Activated T-cell treated with anti-CD3 and anti-CD28 coated beads for 24 hours (primary cell): ENCODE data around the gene PDZRN4.
"Not testable (repeated sequence)": the region's sequence is repeated elsewhere in the genome, so short reads cannot be mapped to it uniquely, and the experiment has no call there.

Source experiments
- DNase-seq: peaks from one replicate; pipeline ENCODE4 v3.0.0-alpha.2; 2020; ENCODE audit warnings: low read depth

PDZRN4 gene

DNA sequence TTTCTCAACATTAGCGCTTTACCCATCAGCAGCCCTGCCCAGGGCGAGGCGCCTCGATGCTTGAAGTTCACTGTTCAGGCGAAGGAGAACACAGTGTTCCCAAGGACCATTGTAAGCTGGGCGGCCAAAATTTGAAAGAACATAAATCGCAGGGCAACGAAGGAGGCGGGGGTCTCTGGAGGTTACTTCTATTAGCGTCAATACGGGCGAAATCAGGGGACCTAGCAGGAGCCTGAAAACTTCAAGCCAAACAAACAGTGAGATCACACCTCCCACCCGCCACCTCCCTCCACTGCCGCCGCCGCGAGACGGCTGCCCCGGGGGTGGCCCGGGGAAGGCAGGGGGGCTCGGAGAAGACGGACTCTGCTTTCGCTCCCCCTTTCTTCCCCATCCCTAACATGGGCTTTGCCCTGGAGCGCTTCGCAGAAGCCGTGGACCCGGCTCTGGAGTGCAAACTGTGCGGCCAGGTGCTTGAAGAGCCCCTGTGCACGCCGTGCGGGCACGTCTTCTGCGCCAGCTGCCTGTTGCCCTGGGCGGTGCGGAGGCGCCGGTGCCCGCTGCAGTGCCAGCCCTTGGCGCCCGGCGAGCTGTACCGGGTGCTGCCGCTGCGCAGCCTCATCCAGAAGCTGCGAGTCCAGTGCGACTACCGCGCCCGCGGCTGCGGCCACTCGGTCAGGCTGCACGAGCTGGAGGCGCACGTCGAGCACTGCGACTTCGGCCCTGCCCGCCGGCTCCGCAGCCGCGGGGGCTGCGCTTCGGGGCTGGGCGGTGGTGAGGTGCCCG, at the start of gene PDZRN4:
Gene PDZRN4 (plus strand): TSS at position 263 of the 783 bp plus-strand sequence.
- no peak for DNase-seq

DNA sequence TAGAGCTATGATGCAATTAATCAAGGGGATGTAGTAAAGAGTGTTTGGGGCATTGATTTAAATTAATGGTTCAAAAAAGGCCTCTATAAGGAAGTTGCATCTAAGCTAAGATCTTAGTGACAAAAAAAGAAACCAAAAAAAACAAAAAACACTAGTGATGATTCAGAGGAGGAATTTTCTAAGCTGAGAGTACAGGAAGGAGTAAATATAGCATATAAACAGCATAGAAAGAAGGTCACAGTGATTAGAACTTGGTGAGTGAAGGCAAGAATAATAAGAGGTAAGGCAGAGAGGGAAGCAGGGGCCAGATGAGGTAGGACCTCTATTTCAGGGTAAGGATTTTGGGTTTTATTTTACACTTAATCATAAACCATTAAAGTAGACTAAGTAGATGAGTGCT, 48.0 kb upstream of the PDZRN4 start:
- DNase-seq, result no peak

- DNase-seq, result no peak
These were observed 47.0 kb upstream of the PDZRN4 start for GRCh38 chr12:41141104-41141503.

GRCh38 chr12:41142376-41142775, 45.7 kb upstream of the PDZRN4 start:
- no peak for DNase-seq

GRCh38 chr12:41151793-41152192, 36.3 kb upstream of the PDZRN4 start:
- DNase-seq, result no peak

DNA sequence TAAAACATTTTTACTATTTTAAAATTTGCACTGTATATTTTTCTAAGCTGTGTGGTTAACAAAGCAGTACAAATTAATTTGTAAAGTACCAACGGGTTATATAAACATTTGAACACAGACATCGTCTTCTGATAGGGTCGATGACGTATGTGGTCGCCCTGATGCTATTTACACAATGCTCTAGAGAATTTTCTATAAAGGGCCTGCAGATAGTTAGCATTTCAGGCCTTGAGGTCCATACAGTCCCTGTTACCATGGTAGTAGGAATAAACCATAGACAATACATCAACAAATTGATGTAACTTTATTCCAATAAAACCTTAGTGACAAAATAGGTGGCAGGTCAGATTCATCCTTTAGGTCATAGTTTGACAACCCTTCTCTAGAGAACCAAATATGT, 25.7 kb upstream of the PDZRN4 start:
- no peak for DNase-seq

DNA sequence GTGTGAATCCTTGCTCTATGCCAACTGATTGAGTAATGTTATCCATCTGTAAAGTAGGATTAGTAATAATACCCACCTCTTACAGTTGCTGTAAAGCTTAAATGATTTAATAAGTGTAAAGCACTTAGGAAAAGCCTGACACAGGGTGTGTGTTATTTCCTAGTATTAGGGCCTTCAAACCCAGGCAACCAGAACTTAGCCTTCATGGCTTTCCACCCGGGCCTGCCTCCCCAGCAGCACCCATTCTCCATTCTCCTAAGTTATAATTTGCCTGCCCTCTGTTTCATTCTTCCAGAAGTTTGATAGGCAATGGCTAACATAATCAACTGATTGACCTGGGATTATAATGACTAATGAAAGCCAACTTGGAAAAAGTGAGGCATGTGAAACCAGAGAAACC, 20.4 kb upstream of the PDZRN4 start:
- no peak for DNase-seq

DNA sequence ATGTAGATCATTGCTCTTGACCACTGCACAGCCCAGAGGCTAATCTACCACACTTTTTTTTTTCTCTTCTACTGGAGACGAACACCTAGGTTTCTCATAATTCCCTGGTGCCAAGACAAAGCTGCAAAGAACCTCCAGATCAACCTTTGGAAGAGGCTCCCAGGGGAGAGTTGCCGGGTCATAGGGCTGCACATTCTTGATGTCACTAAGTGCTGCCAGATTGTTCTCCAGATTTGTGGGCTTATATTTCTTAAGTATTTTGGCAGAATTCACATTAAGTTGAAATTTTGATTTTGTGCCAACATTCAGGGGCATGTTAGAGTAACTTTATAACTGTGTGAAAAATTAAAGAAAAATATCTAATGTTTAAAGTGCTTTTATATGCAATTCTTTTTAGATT, 13.5 kb upstream of the PDZRN4 start:
- no peak for DNase-seq

DNA sequence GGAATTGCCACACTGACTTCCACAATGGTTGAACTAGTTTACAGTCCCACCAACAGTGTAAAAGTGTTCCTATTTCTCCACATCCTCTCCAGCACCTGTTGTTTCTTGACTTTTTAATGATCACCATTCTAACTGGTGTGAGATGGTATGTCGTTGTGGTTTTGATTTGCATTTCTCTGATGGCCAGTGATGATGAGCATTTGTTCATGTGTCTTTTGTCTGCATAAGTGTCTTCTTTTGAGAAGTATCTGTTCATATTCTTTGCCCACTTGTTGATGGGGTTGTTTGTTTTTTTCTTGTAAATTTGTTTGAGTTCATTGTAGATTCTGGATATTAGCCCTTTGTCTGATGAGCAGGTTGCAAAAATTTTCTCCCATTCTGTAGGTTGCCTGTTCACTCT, 8.6 kb upstream of the PDZRN4 start:
- not testable (repeated sequence) for DNase-seq

- no peak for DNase-seq
These were observed 3.3 kb upstream of the PDZRN4 start for GRCh38 chr12:41184864-41185263.

DNA sequence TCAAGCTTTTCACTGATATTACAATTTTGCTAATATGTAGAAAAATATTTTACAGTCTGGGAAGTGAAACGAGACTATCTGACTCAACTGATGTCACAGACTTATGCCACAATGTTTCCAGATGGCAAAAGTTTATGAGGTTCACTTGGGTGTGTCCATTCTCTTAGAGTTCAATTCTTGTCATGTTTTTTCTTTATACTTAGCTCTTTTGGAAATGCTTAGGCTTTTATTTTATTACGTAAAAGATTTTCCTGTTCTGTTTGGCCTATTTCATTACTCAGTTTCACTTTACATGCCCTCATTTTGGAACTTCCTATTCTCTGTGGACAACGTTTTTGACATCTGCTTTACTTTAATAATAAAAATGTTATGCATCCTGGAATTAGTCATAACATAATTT, 2.1 kb upstream of the PDZRN4 start:
- DNase-seq, result no peak

GRCh38 chr12:41188841-41189394, 798 bp downstream of the PDZRN4 start:
- no peak for DNase-seq

GRCh38 chr12:41189395-41190251, 1.5 kb downstream of the PDZRN4 start:
- no peak for DNase-seq

DNA sequence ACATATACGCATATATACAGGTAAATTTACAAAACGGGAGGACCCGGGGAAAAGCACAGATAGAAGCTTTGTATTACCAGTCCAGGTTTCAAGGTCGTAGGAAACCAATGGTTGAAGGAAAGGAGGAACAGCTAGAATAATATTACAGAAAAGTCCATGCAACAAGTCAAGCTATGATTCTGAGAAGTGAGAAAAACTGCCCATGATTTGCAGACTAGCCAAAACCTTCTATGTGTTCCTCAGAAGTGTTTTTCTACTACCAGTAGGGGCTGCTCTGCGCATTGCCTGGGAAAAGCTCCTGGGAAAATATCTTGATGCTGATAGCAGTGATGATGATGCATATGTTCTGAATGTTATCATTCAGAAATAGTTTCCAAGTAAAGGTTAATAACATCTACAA, 2.2 kb downstream of the PDZRN4 start:
- no peak for DNase-seq

DNA sequence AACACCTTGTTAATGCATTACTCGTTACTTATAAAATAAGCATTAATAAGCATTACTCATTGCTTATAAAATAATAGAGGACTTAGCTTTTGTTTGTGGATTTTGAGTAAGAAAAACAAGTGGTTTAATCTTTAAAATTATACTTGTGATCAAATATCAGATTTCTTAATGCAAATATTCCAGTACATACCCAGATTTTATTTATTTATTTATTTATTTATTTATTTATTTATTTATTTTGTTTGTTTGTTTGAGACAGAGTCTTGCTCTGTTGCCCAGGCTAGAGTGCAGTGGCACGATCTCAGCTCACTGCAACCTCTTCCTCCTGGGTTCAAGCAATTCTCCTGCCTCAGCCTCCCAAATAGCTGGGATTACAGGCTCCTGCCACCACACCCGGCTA, 3.4 kb downstream of the PDZRN4 start:
- not testable (repeated sequence) for DNase-seq

DNA sequence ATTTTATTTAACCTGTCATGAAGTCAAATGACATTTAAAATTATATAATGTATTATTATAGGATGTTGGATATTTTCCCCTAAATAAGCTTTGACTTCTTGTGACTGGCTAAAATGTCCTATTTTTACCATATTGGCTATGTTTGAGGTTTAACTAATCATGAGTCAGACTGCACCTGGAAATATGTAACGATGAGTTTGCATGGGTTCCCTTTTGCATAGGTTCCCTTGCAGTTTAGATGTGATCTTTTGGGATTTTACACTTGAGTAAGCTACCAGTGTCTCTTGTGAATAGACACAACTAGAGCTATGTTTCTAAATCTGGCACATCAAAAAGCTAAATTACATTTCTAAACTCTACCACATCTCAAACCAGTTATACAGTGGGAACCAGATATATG, 5.2 kb downstream of the PDZRN4 start:
- DNase-seq, result no peak

GRCh38 chr12:41202051-41202450, 13.9 kb downstream of the PDZRN4 start:
- no peak for DNase-seq

- DNase-seq, result no peak
These were observed 17.1 kb downstream of the PDZRN4 start for GRCh38 chr12:41205070-41205709.

GRCh38 chr12:41206298-41206697, 18.2 kb downstream of the PDZRN4 start:
- DNase-seq, result no peak

- no peak for DNase-seq
These were observed 23.3 kb downstream of the PDZRN4 start for GRCh38 chr12:41211448-41211847.

DNA sequence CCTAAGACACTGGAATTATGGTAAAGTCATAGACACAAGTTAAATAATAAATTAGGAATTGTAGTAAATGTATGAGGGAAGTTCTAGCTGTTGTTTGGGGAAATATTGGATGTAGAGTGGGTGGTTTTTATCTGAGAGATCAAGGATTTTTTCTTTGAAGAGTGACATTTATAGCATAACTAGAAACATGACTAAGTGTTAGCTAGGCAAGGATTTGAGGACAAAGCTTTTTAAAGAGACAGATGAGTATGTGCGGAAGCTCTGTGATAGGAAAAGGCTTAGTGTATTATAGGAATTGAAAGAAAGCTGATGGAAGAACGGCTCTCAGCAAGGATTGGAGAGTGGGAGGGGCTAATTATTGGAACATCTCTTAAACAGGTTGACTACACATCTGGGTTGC, 24.5 kb downstream of the PDZRN4 start:
- DNase-seq, result no peak

- DNase-seq, result no peak
These were observed 25.0 kb downstream of the PDZRN4 start for GRCh38 chr12:41213107-41213506.

- no peak for DNase-seq
These were observed 25.5 kb downstream of the PDZRN4 start for GRCh38 chr12:41213648-41214047.
